A549 (cell line): ENCODE measurements around the gene TYMS.

Experiments
- CTCF ChIP-seq: fragments of >200 bp; sonication (Bioruptor Twin); formaldehyde crosslinking; IDR thresholded peaks from 3 replicates; pipeline ENCODE4 v1.5.1; 2016
- EP300 ChIP-seq, 2 experiments: fragments of >200 bp; sonication (Bioruptor Twin); formaldehyde crosslinking; IDR thresholded peaks; 2 replicates in 1 of 2; 3 replicates in 1 of 2; pipeline ENCODE4 v1.6.1; 2016 to 2017
- FOSB ChIP-seq: fragments of 250-450 bp; sonication (Bioruptor Pico); IDR thresholded peaks from 2 replicates; pipeline ENCODE4 v1.5.0; 2020; ENCODE audit warnings: mild to moderate bottlenecking, moderate library complexity
- MAZ ChIP-seq: fragments of 150-350 bp; IDR thresholded peaks from 2 replicates; pipeline ENCODE4 v1.6.1; 2014; ENCODE audit warnings: antibody characterized with exemption, low read depth, low read length, borderline replicate concordance
- MYC ChIP-seq: IDR thresholded peaks from 2 replicates; pipeline ENCODE4 v1.6.1; 2012; ENCODE audit warnings: mild to moderate bottlenecking, inconsistent platforms, low read length, improper control_type of control experiment, borderline replicate concordance
- NFE2L2 ChIP-seq: fragments of 150-350 bp; conservative IDR thresholded peaks from 2 replicates; pipeline ENCODE4 v1.6.1; 2014; ENCODE audit warnings: low read length
- POLR2A ChIP-seq: IDR thresholded peaks from 2 replicates; pipeline ENCODE4 v1.6.1; 2012; ENCODE audit warnings: mild to moderate bottlenecking, low read length
- RAD21 ChIP-seq, 2 experiments: fragments of >200 bp in 1 of 2; sonication (Bioruptor Twin) in 1 of 2; formaldehyde crosslinking in 1 of 2; IDR thresholded peaks in 1 of 2; conservative IDR thresholded peaks in 1 of 2; 2 replicates in 1 of 2; 3 replicates in 1 of 2; pipeline ENCODE4 v1.6.1; 2012 to 2018; ENCODE audit warnings: inconsistent platforms in 1 of 2
- RCOR1 ChIP-seq: fragments of 150-350 bp; IDR thresholded peaks from 2 replicates; pipeline ENCODE4 v1.6.1; 2014; ENCODE audit warnings: antibody characterized with exemption, low read length, low read depth
- REST ChIP-seq: fragments of 200-600 bp; sonication (generic); IDR thresholded peaks from 2 replicates; pipeline ENCODE4 v1.6.1; 2016; ENCODE audit warnings: antibody characterized with exemption, mild to moderate bottlenecking, moderate library complexity
- RFX5 ChIP-seq: fragments of 450-650 bp; IDR thresholded peaks from 2 replicates; pipeline ENCODE4 v1.7.1; 2014; ENCODE audit warnings: antibody characterized with exemption, mild to moderate bottlenecking, moderate library complexity
- RNF2 ChIP-seq: fragments of 200-600 bp; sonication (generic); IDR thresholded peaks from 2 replicates; pipeline ENCODE4 v1.6.1; 2016; ENCODE audit warnings: low read depth, mild to moderate bottlenecking, antibody characterized with exemption, moderate library complexity, borderline replicate concordance
- SMC3 ChIP-seq: fragments of >200 bp; sonication (Bioruptor Twin); formaldehyde crosslinking; IDR thresholded peaks from 3 replicates; pipeline ENCODE4 v1.6.1; 2018; ENCODE audit warnings: inconsistent platforms
- TF ChIP-seq, protein P1 (sequence below): fragments of >200 bp; sonication (Bioruptor Twin); formaldehyde crosslinking; IDR thresholded peaks from 3 replicates; pipeline ENCODE4 v1.6.1; 2016

- TF ChIP-seq CTCF (no peak), MYC (no peak), EP300 (IDR thresholded peaks at IDR 0.05) (no peak), MAZ (no peak), RAD21 (conservative IDR thresholded peaks at IDR 0.05 in 1 of 2, IDR thresholded peaks at IDR 0.05 in 1 of 2) (no peak), POLR2A (no peak), REST (no peak), RFX5 (no peak), SMC3 (no peak), FOSB (no peak), NFE2L2 (no peak), RCOR1 (no peak), RNF2 (no peak)
- TF ChIP-seq, protein P1, sequence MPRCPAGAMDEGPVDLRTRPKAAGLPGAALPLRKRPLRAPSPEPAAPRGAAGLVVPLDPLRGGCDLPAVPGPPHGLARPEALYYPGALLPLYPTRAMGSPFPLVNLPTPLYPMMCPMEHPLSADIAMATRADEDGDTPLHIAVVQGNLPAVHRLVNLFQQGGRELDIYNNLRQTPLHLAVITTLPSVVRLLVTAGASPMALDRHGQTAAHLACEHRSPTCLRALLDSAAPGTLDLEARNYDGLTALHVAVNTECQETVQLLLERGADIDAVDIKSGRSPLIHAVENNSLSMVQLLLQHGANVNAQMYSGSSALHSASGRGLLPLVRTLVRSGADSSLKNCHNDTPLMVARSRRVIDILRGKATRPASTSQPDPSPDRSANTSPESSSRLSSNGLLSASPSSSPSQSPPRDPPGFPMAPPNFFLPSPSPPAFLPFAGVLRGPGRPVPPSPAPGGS: no peak
Measured at GRCh38 chr18:635171-635570, 22.3 kb upstream of the TYMS start.
